SHP77 (cell line): ENCODE results near the gene C10orf95.

Source experiments
- DNase-seq, 2 experiments: peaks; one replicate each; lab custom pipeline; 2025; lab: John Stamatoyannopoulos, UW

The C10orf95 gene

GRCh38 chr10:102401735-102402511 is 49.4 kb downstream of the C10orf95 start:
- DNase-seq, result no peak

GRCh38 chr10:102401342-102401654 is 50.0 kb downstream of the C10orf95 start:
- DNase-seq, result no peak

DNA sequence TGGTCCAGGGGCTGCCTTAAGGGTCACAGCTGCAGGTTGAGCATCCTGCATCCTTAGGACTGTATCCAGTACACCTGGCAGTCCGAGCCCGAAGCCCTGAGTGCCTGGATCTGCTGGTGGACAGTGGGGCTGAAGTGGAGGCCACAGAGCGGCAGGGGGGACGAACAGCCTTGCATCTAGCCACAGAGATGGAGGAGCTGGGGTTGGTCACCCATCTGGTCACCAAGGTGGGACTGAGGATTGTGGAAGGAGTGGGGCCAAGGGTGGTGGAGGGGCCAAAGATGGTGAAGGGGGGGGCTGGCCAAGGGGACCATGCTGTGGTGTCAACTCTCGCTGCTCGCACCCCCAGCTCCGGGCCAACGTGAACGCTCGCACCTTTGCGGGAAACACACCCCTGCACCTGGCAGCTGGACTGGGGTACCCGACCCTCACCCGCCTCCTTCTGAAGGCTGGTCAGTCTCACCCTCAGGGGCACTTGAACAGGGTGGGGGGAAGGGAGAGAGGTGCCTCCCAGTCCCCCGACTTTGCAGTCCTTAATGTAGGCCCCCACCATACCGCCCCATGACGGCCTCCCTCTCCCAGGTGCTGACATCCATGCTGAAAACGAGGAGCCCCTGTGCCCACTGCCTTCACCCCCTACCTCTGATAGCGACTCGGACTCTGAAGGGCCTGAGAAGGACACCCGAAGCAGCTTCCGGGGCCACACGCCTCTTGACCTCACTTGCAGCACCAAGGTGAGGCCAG is 50.6 kb downstream of the C10orf95 start:
- no peak for DNase-seq

- no peak for DNase-seq
Measured at GRCh38 chr10:102400076-102400475, 51.3 kb downstream of the C10orf95 start.
